Peyer's patch (tissue), 4 donors: ENCODE measurements around the gene CYTH2. TPM values are rescaled to one million over a fixed set of nuclear protein-coding genes. Genes with fewer than 3 reads are reported as not detected.
A peak's percentile ranks its signal among the peaks of the same experiment; 100 is the strongest.

ENCODE experiments used
- DNase-seq, 3 donors: peaks; one replicate each; pipeline ENCODE4 v3.0.0-alpha.2; 2017 to 2019
- H3K27ac ChIP-seq, 4 donors: fragments of 200-600 bp; sonication (generic); one replicate each; pipeline ENCODE4 v1.5.1; 2016 to 2019
- H3K27me3 ChIP-seq, 2 donors: fragments of 200-600 bp; sonication (generic); one replicate each; pipeline ENCODE4 v1.5.1; 2019
- H3K36me3 ChIP-seq, 3 donors: fragments of 200-600 bp; sonication (generic); one replicate each; pipeline ENCODE4 v1.5.1; 2016 to 2019
- H3K4me1 ChIP-seq, 4 donors: fragments of 200-600 bp; sonication (generic); one replicate each; pipeline ENCODE4 v1.5.1; 2016 to 2019
- H3K4me3 ChIP-seq, 4 donors: fragments of 200-600 bp; sonication (generic); 1 replicate in 3 of 4; 2 replicates in 1 of 4; pipeline ENCODE4 v1.5.1; 2016 to 2019; ENCODE audit warnings: mild to moderate bottlenecking in 1 of 4
- H3K9me3 ChIP-seq, 4 donors: fragments of 200-600 bp; sonication (generic); one replicate each; pipeline ENCODE4 v1.5.1; 2016 to 2019; ENCODE audit warnings: mild to moderate bottlenecking in 1 of 4
- CTCF ChIP-seq, 6 experiments: fragments of 450-650 bp in 4 of 6; fragments of 200-600 bp in 2 of 6; sonication (generic) in 1 of 6; IDR thresholded peaks; one replicate each; pipeline ENCODE4 v1.5.1; 2017 to 2019; ENCODE audit warnings: antibody characterized with exemption in 6 of 6, mild to moderate bottlenecking in 3 of 6, moderate library complexity in 1 of 6
- POLR2A ChIP-seq, 2 donors: fragments of 450-650 bp; IDR thresholded peaks; one replicate each; pipeline ENCODE4 v1.5.1; 2017; ENCODE audit warnings: antibody characterized with exemption in 2 of 2, mild to moderate bottlenecking in 2 of 2, moderate library complexity in 2 of 2
- total RNA-seq, 4 donors: library from RNA; depleted of rRNA; stranded (reverse); fragments of >200 nt; gene quantifications; one replicate each; pipeline ENCODE4 v1.1.0, GENCODE V29; 2016

CYTH2 gene
- total RNA-seq, 4 donors from 2014 or later, result 64.5 to 160 (median 76.9) TPM

GRCh38 chr19:48444129-48444935 is 24.8 kb upstream of the CYTH2 start:
- Histone ChIP-seq H3K4me3 (peak overlapping the region; percentile 3 to 90 (median 60)), H3K36me3 (peaks cover 0 to 20% (median 0%) of the 10 kb centered on the region in 3 donors), H3K9me3 (no peaks in the 10 kb centered on the region), H3K27ac (peak overlapping the region in 1 of 4 donors; percentile 82), H3K27me3 (peaks cover 0 to 11% of the 10 kb centered on the region in 2 donors), H3K4me1 (peaks cover 0 to 28% (median 15%) of the 10 kb centered on the region in 4 donors)
- no peak for TF ChIP-seq CTCF (IDR thresholded peaks at IDR 0.05)
- no peak for TF ChIP-seq POLR2A (IDR thresholded peaks at IDR 0.05)
- no peak for DNase-seq

- Histone ChIP-seq H3K4me1 (peaks cover 0 to 28% (median 15%) of the 10 kb centered on the region in 4 donors), H3K4me3 (peak overlapping the region; percentile 74 to 98 (median 88)), H3K36me3 (peaks cover 0 to 25% (median 0%) of the 10 kb centered on the region in 3 donors), H3K27me3 (peaks cover 0 to 11% of the 10 kb centered on the region in 2 donors), H3K27ac (peak overlapping the region in 3 of 4 donors; percentile 77 to 90 (median 82)), H3K9me3 (no peaks in the 10 kb centered on the region)
- TF ChIP-seq CTCF (IDR thresholded peaks at IDR 0.05), result no peak
- TF ChIP-seq POLR2A (IDR thresholded peaks at IDR 0.05), result no peak
- no peak for DNase-seq
These were observed 24.3 kb upstream of the CYTH2 start for GRCh38 chr19:48444936-48445200.

GRCh38 chr19:48445256-48445605 is 23.9 kb upstream of the CYTH2 start:
- no peak for DNase-seq
- Histone ChIP-seq H3K27me3 (peaks cover 0 to 11% of the 10 kb centered on the region in 2 donors), H3K36me3 (peaks cover 0 to 28% (median 0%) of the 10 kb centered on the region in 3 donors), H3K4me3 (peak overlapping the region; percentile 74 to 98 (median 88)), H3K4me1 (peaks cover 0 to 28% (median 15%) of the 10 kb centered on the region in 4 donors), H3K9me3 (no peaks in the 10 kb centered on the region), H3K27ac (peak overlapping the region; percentile 74 to 90 (median 80))
- TF ChIP-seq POLR2A (IDR thresholded peaks at IDR 0.05), result no peak
- TF ChIP-seq CTCF (IDR thresholded peaks at IDR 0.05), result peak; percentile 28 to 54 (median 46)

- peak; percentile 89 to 97 (median 95) for DNase-seq
- Histone ChIP-seq H3K27ac (peak within 1 kb of the TSS; percentile 74 to 90 (median 80)), H3K36me3 (peaks cover 0 to 35% (median 0%) of the 10 kb centered on the region in 3 donors), H3K4me3 (peak within 1 kb of the TSS; percentile 74 to 98 (median 88)), H3K9me3 (no peaks in the 10 kb centered on the region), H3K4me1 (peaks cover 0 to 28% (median 15%) of the 10 kb centered on the region in 4 donors), H3K27me3 (peaks cover 0 to 11% of the 10 kb centered on the region in 2 donors)
- TF ChIP-seq POLR2A (IDR thresholded peaks at IDR 0.05) (peak; percentile 29 to 35), CTCF (IDR thresholded peaks at IDR 0.05) (no peak)
These were observed 23.3 kb upstream of the CYTH2 start, which contains the start of gene GRWD1 for GRCh38 chr19:48445606-48446481. GRWD1 (plus strand) TSS chr19:48445983; CDS start chr19:48446006, 23 bp downstream.

GRCh38 chr19:48446579-48446978 is 22.6 kb upstream of the CYTH2 start:
- peaks cover 0 to 11% of the 10 kb centered on the region in 2 donors for H3K27me3 ChIP-seq
- TF ChIP-seq POLR2A (IDR thresholded peaks at IDR 0.05) (no peak), CTCF (IDR thresholded peaks at IDR 0.05) (no peak)
- H3K4me3 ChIP-seq, result peak overlapping the region; percentile 74 to 98 (median 88)
- DNase-seq, result no peak
- peak overlapping the region in 3 of 4 donors; percentile 74 to 90 (median 82) for H3K27ac ChIP-seq
- H3K4me1 ChIP-seq, result peaks cover 0 to 28% (median 15%) of the 10 kb centered on the region in 4 donors
- H3K36me3 ChIP-seq, result peaks cover 0 to 42% (median 0%) of the 10 kb centered on the region in 3 donors
- no peaks in the 10 kb centered on the region for H3K9me3 ChIP-seq
